Loucy (cell line): ENCODE results near the gene ADAMTS12.

Experiments used
- CTCF ChIP-seq: fragments of 200-600 bp; sonication (generic); conservative IDR thresholded peaks from 2 replicates; pipeline ENCODE4 v1.5.1; 2014; ENCODE audit warnings: mild to moderate bottlenecking, antibody characterized with exemption, low read length
- EZH2phosphoT487 ChIP-seq: fragments of 200-600 bp; IDR thresholded peaks from 2 replicates; pipeline ENCODE4 v1.6.1; 2018; ENCODE audit warnings: antibody characterized with exemption, mild to moderate bottlenecking, moderate library complexity, borderline replicate concordance

- TF ChIP-seq CTCF (no peak), EZH2phosphoT487 (no peak)
These were observed 308.5 kb downstream of the ADAMTS12 start for GRCh38 chr5:33583332-33583731.
